ENCODE data around the gene TNFRSF12A.

GRCh38 chr16:3008690-3009037, 11.5 kb upstream of the TNFRSF12A start:
- TF ChIP-seq CTCF (IDR thresholded peaks at IDR 0.05) (no peak), POLR2A (IDR thresholded peaks at IDR 0.05) (no peak)

Data from Peyer's patch (tissue), 4 donors.